ENCODE measurements around the gene ING3.

DNA sequence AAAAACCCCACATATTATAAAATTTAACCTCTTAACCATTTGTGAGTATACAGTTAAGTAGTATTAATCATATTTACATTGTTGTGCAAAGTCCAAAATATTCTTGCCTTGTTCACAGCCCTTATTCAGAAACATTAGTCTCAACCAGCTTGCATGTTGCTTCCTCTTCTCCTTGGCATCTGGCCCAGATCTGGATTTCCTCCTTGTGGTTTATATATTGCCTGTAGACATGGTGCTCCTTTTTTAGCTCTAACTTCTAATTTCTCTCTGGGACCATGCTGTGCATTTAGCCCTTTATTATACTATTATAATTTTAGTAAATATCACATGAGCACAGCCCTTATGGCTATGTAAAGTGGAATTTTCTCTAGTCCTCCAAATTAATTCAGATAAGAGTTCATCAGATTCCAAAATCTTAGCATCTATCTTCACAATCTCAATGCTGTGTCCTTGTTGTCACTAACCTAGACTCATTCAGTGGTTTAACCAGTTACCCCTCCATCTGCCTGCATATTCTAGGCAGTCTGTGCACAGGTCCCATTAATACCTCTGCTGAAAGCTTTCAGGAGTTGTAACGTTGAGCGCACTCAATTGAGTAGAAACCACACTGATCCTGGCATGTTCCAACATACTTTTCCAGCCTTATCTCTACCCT, 45.9 kb downstream of the ING3 start:
- peak in 1 of 2 donors; percentile 45 for TF ChIP-seq POLR2AphosphoS5 (IDR thresholded peaks at IDR 0.05; ENCODE audit: insufficient read depth in 1 of 2, low read depth in 1 of 2)
- TF ChIP-seq, protein P1, sequence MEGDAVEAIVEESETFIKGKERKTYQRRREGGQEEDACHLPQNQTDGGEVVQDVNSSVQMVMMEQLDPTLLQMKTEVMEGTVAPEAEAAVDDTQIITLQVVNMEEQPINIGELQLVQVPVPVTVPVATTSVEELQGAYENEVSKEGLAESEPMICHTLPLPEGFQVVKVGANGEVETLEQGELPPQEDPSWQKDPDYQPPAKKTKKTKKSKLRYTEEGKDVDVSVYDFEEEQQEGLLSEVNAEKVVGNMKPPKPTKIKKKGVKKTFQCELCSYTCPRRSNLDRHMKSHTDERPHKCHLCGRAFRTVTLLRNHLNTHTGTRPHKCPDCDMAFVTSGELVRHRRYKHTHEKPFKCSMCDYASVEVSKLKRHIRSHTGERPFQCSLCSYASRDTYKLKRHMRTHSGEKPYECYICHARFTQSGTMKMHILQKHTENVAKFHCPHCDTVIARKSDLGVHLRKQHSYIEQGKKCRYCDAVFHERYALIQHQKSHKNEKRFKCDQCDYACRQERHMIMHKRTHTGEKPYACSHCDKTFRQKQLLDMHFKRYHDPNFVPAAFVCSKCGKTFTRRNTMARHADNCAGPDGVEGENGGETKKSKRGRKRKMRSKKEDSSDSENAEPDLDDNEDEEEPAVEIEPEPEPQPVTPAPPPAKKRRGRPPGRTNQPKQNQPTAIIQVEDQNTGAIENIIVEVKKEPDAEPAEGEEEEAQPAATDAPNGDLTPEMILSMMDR (IDR thresholded peaks at IDR 0.05): no peak
- TF ChIP-seq POLR2A (IDR thresholded peaks at IDR 0.05): no peak

Measured in vagina (tissue), 2 donors.